GM18519 (cell line): Measurements from ENCODE around the gene QRICH1.

Source experiments
- ATAC-seq: cut with Tn5 transposase; IDR thresholded peaks from one replicate; pipeline ENCODE4 v1.9.1; 2021; ENCODE audit warnings: mild to moderate bottlenecking, moderate library complexity; ENCODE audit not compliant: unreplicated experiment, low FRiP score

The QRICH1 gene

GRCh38 chr3:49054344-49054862 is 39.5 kb downstream of the QRICH1 start:
- ATAC-seq: no peak

- no peak for ATAC-seq
Observed at GRCh38 chr3:49053543-49053942, 40.3 kb downstream of the QRICH1 start.

- ATAC-seq: no peak
Observed at GRCh38 chr3:49035281-49035680, 58.6 kb downstream of the QRICH1 start.

- ATAC-seq: no peak
Observed at GRCh38 chr3:49034650-49035049, 59.2 kb downstream of the QRICH1 start.

- ATAC-seq: no peak
Observed at GRCh38 chr3:49032646-49033304, 61.1 kb downstream of the QRICH1 start.

GRCh38 chr3:49030321-49030720 is 63.5 kb downstream of the QRICH1 start:
- no peak for ATAC-seq

- ATAC-seq: no peak
Observed at GRCh38 chr3:49029563-49029884, 64.3 kb downstream of the QRICH1 start.

GRCh38 chr3:49028673-49029562 is 65.0 kb downstream of the QRICH1 start, which contains the start of gene IMPDH2:
Gene IMPDH2 (minus strand): TSS chr3:49029398. CDS start chr3:49029350, 48 bp downstream.
- ATAC-seq: peak; percentile 83

GRCh38 chr3:49028298-49028672 is 65.6 kb downstream of the QRICH1 start:
- ATAC-seq: no peak

- no peak for ATAC-seq
Observed at GRCh38 chr3:49027634-49028033, 66.2 kb downstream of the QRICH1 start.

GRCh38 chr3:49026536-49026935 is 67.3 kb downstream of the QRICH1 start:
- ATAC-seq: no peak

GRCh38 chr3:49025793-49026520 is 67.9 kb downstream of the QRICH1 start:
- ATAC-seq: no peak

GRCh38 chr3:49025005-49025792 is 68.7 kb downstream of the QRICH1 start:
- no peak for ATAC-seq

- ATAC-seq: no peak
Observed at GRCh38 chr3:49024449-49024848, 69.4 kb downstream of the QRICH1 start.

- ATAC-seq: no peak
Observed at GRCh38 chr3:49023775-49024174, 70.1 kb downstream of the QRICH1 start.

- ATAC-seq: no peak
Observed at GRCh38 chr3:49022688-49023171, 71.1 kb downstream of the QRICH1 start.

- peak; percentile 34 for ATAC-seq
Observed at GRCh38 chr3:49021813-49022687, 71.8 kb downstream of the QRICH1 start, which contains the start of gene NDUFAF3. Gene NDUFAF3 (plus strand): TSS chr3:49022121. CDS start chr3:49022145, 24 bp downstream.

GRCh38 chr3:49021213-49021812 is 72.6 kb downstream of the QRICH1 start:
- ATAC-seq: peak; percentile 35
